Panc1 (cell line): ENCODE data around the gene IKZF4. TPM values are rescaled to one million over a fixed set of nuclear protein-coding genes. Genes with fewer than 3 reads are reported as not detected.

Experiments used
- ATAC-seq: fragments of 200-7000 bp; cut with Tn5 transposase; 2 replicates; pipeline ENCODE4 v1.9.1; 2020; ENCODE audit warnings: mild to moderate bottlenecking, moderate library complexity
- BruUV-seq: library from RNA; stranded (reverse); fragments of 400-500 nt; replicated peaks from 2 replicates; lab custom pipeline; 2021; lab: Mats Ljungman, UMichigan
- CTCF ChIA-PET: fragments of 300-600 bp; sonication (Branson Sonifier 250); formaldehyde crosslinking; loops from one replicate; lab custom pipeline; 2022; ENCODE audit warnings: antibody characterized with exemption; lab: Charles Lee
- POLR2A ChIA-PET: fragments of 300-600 bp; sonication (Branson Sonifier 250); formaldehyde crosslinking; loops from one replicate; lab custom pipeline; 2022; ENCODE audit warnings: antibody characterized with exemption; lab: Charles Lee
- DNase-seq: peaks from one replicate; pipeline ENCODE4 v3.0.0-alpha.2; 2010; ENCODE audit warnings: low read depth, low spot score
- H3K27ac ChIP-seq: 2 replicates; pipeline ENCODE4 v1.5.1; 2011; ENCODE audit warnings: mild to moderate bottlenecking, low read length, inconsistent platforms
- H3K27me3 ChIP-seq: fragments of 200-500 bp; sonication (Bioruptor generic); 2 replicates; pipeline ENCODE4 v1.6.0; 2014; ENCODE audit warnings: low read length, inconsistent platforms; ENCODE audit not compliant: control insufficient read depth, insufficient read depth
- H3K36me3 ChIP-seq: fragments of 200-500 bp; sonication (Bioruptor generic); 2 replicates; pipeline ENCODE4 v1.5.1; 2014; ENCODE audit warnings: inconsistent platforms, mild to moderate bottlenecking, low read length, moderate library complexity; ENCODE audit not compliant: control insufficient read depth, insufficient read depth
- H3K4me1 ChIP-seq: 2 replicates; pipeline ENCODE4 v1.5.1; 2011; ENCODE audit warnings: inconsistent platforms, mild to moderate bottlenecking, low read length, moderate library complexity; ENCODE audit not compliant: control insufficient read depth, insufficient read depth
- H3K4me3 ChIP-seq, 2 experiments: 2 replicates each; pipeline ENCODE4 v1.5.1; 2011 to 2012; ENCODE audit warnings: low read depth in 2 of 2, low read length in 2 of 2, mild to moderate bottlenecking in 2 of 2, inconsistent platforms in 1 of 2, moderate library complexity in 1 of 2
- H3K9me3 ChIP-seq: fragments of 200-500 bp; sonication (Bioruptor generic); 2 replicates; pipeline ENCODE4 v1.5.1; 2014; ENCODE audit warnings: low read depth, mild to moderate bottlenecking, inconsistent platforms, low read length, moderate library complexity; ENCODE audit not compliant: control insufficient read depth, insufficient read depth
- POLR2AphosphoS5 ChIP-seq: IDR thresholded peaks from 2 replicates; pipeline ENCODE4 v1.6.1; 2012; ENCODE audit warnings: mild to moderate bottlenecking, low read depth, low read length, moderate library complexity
- SIN3A ChIP-seq: IDR thresholded peaks from 2 replicates; pipeline ENCODE4 v1.6.1; 2012; ENCODE audit warnings: low read depth, mild to moderate bottlenecking, low read length, moderate library complexity, borderline replicate concordance; ENCODE audit not compliant: insufficient read depth
- TCF7L2 ChIP-seq: IDR thresholded peaks from 2 replicates; pipeline ENCODE4 v1.6.1; 2011; ENCODE audit warnings: mild to moderate bottlenecking, low read depth, low read length, inconsistent platforms
- in situ Hi-C: cut with HindIII; loops from 2 replicates; pipeline ENCODE4 v1.10.0; 2016; ENCODE audit warnings: low sequenced_read_pairs, low pct_unique_long_range_greater_than_20kb
- intact Hi-C: fragments of 100-400 bp; cut with micrococcal nuclease; formaldehyde crosslinking; loops from one replicate; pipeline ENCODE4 v1.10.0; 2022; ENCODE audit not compliant: unreplicated experiment
- total RNA-seq: library from RNA; stranded (reverse); gene quantifications from one replicate; pipeline ENCODE4 v1.2.1, GENCODE V29; 2021; ENCODE audit not compliant: unreplicated experiment
- TF ChIP-seq, protein P1 (sequence below): fragments of 450-650 bp; IDR thresholded peaks from 2 replicates; pipeline ENCODE4 v1.5.1; 2017; ENCODE audit warnings: mild to moderate bottlenecking
- TF ChIP-seq, protein P2 (sequence below), 2 experiments: IDR thresholded peaks; 2 replicates each; pipeline ENCODE4 v1.6.1; 2011 to 2012; ENCODE audit warnings: low read depth in 2 of 2, control low read depth in 1 of 2, low read length in 1 of 2, mild to moderate bottlenecking in 1 of 2, moderate library complexity in 1 of 2; ENCODE audit not compliant: insufficient read depth in 1 of 2

IKZF4 gene
- total RNA-seq, 1 experiment from 2014 or later: 6.9 TPM

DNA sequence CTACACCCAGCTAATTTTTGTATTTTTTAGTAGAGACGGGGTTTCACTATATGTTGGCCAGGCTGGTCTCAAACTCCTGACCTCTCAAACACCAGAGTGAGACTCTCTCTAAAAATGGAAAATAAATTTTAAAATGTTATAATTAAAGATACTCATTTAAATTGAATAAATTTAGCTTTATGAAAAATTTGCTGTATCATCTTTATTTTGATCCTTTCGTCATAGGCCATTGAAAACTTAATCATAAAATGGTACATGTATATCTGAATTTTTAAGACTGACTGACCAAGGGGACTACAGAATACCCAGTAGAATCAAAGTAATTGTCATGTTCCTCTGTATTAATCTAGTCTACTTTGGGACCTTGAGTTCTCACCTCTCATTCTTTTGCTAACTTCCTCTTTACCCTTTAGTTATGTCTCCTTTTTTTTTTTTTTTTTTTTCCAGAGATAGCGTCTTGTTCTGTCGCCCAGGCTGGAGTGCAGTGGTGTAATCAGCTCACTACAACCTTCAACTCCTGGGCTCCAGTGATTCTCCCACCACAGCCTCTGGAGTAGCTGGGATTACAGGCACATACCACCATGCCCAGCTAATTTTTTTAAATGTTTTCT is 37.5 kb upstream of the IKZF4 start:
- in situ Hi-C loops (no loop called here), intact Hi-C loops (no loop called here)
- H3K4me1 ChIP-seq: no peaks in the 10 kb centered on the region
- no peak overlapping the region for H3K4me3 ChIP-seq
- H3K27ac ChIP-seq: no peak overlapping the region
- DNase-seq: no peak
- no peak for ATAC-seq
- CTCF ChIA-PET: no interaction called here
- POLR2A ChIA-PET: no interaction called here
- no peaks in the 10 kb centered on the region for H3K9me3 ChIP-seq
- no TSS peak for BruUV-seq
- TF ChIP-seq TCF7L2: no peak
- H3K27me3 ChIP-seq: no peaks in the 10 kb centered on the region
- H3K36me3 ChIP-seq: peaks cover 5% of the 10 kb centered on the region

DNA sequence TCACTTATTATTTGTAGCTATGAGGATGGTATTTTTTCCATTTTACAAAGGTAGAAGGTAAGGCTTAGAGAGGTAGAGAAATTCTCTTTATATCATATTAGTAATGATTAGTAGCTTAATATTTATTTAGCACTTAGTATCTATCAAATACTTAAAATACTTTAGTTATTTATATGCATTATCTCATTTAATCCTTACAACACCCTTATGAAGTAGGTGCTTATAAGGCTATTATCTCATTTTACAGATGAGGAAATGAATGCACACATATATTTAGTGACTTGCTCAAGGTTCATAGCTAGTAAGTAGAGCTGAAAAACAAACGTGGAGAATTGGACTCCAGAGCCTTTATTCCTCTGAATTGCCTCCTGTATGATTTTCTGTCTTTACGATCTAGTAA is 36.0 kb upstream of the IKZF4 start:
- no peaks in the 10 kb centered on the region for H3K27me3 ChIP-seq
- BruUV-seq: no TSS peak
- intact Hi-C loops (no loop called here), in situ Hi-C loops (no loop called here)
- no peaks in the 10 kb centered on the region for H3K9me3 ChIP-seq
- no peak overlapping the region for H3K27ac ChIP-seq
- TF ChIP-seq SIN3A: no peak
- no peak for TF ChIP-seq TCF7L2
- TF ChIP-seq, protein P1, sequence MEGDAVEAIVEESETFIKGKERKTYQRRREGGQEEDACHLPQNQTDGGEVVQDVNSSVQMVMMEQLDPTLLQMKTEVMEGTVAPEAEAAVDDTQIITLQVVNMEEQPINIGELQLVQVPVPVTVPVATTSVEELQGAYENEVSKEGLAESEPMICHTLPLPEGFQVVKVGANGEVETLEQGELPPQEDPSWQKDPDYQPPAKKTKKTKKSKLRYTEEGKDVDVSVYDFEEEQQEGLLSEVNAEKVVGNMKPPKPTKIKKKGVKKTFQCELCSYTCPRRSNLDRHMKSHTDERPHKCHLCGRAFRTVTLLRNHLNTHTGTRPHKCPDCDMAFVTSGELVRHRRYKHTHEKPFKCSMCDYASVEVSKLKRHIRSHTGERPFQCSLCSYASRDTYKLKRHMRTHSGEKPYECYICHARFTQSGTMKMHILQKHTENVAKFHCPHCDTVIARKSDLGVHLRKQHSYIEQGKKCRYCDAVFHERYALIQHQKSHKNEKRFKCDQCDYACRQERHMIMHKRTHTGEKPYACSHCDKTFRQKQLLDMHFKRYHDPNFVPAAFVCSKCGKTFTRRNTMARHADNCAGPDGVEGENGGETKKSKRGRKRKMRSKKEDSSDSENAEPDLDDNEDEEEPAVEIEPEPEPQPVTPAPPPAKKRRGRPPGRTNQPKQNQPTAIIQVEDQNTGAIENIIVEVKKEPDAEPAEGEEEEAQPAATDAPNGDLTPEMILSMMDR: no peak
- TF ChIP-seq, protein P2, sequence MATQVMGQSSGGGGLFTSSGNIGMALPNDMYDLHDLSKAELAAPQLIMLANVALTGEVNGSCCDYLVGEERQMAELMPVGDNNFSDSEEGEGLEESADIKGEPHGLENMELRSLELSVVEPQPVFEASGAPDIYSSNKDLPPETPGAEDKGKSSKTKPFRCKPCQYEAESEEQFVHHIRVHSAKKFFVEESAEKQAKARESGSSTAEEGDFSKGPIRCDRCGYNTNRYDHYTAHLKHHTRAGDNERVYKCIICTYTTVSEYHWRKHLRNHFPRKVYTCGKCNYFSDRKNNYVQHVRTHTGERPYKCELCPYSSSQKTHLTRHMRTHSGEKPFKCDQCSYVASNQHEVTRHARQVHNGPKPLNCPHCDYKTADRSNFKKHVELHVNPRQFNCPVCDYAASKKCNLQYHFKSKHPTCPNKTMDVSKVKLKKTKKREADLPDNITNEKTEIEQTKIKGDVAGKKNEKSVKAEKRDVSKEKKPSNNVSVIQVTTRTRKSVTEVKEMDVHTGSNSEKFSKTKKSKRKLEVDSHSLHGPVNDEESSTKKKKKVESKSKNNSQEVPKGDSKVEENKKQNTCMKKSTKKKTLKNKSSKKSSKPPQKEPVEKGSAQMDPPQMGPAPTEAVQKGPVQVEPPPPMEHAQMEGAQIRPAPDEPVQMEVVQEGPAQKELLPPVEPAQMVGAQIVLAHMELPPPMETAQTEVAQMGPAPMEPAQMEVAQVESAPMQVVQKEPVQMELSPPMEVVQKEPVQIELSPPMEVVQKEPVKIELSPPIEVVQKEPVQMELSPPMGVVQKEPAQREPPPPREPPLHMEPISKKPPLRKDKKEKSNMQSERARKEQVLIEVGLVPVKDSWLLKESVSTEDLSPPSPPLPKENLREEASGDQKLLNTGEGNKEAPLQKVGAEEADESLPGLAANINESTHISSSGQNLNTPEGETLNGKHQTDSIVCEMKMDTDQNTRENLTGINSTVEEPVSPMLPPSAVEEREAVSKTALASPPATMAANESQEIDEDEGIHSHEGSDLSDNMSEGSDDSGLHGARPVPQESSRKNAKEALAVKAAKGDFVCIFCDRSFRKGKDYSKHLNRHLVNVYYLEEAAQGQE (IDR thresholded peaks at IDR 0.05; ENCODE audit: insufficient read depth in 1 of 2, low read depth in 2 of 2, low read length in 1 of 2): no peak
- no peak for TF ChIP-seq POLR2AphosphoS5
- H3K4me3 ChIP-seq: no peak overlapping the region
- DNase-seq (no peak), ATAC-seq (no peak)
- H3K36me3 ChIP-seq: no peaks in the 10 kb centered on the region; the same call in 1 of the 2 replicates
- CTCF ChIA-PET: interaction anchor here (0.6 kb wide), 1 partner anchor 11 kb away, joined by 3 read pairs; no protein-coding TSS in a partner anchor
- H3K4me1 ChIP-seq: no peaks in the 10 kb centered on the region
- POLR2A ChIA-PET: interaction anchor here (1.1 kb wide), 1 partner anchor 10 kb away, joined by 6 read pairs; the partner anchor contains the start of gene RAB5B

DNA sequence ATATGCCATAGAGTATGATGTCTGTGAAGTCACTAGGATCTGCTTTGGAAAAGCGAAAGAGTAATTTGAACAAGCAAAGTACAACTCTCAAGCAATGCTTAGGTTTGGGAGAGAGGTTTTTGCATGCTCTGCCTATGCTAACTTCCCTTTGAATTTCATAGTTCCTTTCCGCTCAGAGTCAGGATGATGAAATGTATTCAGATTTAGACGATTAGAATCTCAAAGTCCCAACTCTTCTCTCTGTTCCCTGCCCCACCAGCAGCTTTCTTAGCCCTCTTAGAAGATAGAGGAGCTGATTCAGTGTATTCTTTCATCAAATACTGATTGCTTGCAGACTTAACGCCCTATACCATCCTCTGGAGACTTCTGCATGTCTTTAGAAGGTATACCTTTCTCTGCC is 35.5 kb upstream of the IKZF4 start:
- intact Hi-C loops: no loop called here
- in situ Hi-C loops: no loop called here
- peaks cover 1% of the 10 kb centered on the region for H3K36me3 ChIP-seq

More for the DNA sequence above, 35.5 kb upstream of the IKZF4 start:
- POLR2A ChIA-PET: no interaction called here
- CTCF ChIA-PET: no interaction called here
- no peaks in the 10 kb centered on the region for H3K4me1 ChIP-seq
- DNase-seq: no peak
- no peak overlapping the region for H3K27ac ChIP-seq
- no peaks in the 10 kb centered on the region for H3K9me3 ChIP-seq
- TF ChIP-seq POLR2AphosphoS5: no peak
- TF ChIP-seq TCF7L2: no peak
- TF ChIP-seq, protein P1: no peak
- no peak for TF ChIP-seq SIN3A
- TF ChIP-seq, protein P2 (IDR thresholded peaks at IDR 0.05; ENCODE audit: insufficient read depth in 1 of 2, low read depth in 2 of 2, low read length in 1 of 2): no peak
- H3K4me3 ChIP-seq: no peak overlapping the region
- no peaks in the 10 kb centered on the region for H3K27me3 ChIP-seq
- ATAC-seq: no peak
- BruUV-seq: no TSS peak
